ENCODE results near the gene PPFIBP2.

- TF ChIP-seq CTCF (IDR thresholded peaks at IDR 0.05) (no peak), POLR2AphosphoS5 (IDR thresholded peaks at IDR 0.05) (no peak)
Observed at GRCh38 chr11:7469351-7469865, 44.4 kb upstream of the PPFIBP2 start.

All from esophagus muscularis mucosa (tissue), 3 donors.